ENCODE measurements around the gene TNRC18. TPM values are rescaled to one million over a fixed set of nuclear protein-coding genes. Genes with fewer than 3 reads are reported as not detected.
"Not testable (repeated sequence)": the region's sequence is repeated elsewhere in the genome, so short reads cannot be mapped to it uniquely, and the experiment has no call there.

Gene TNRC18
- total RNA-seq, 2 donors from 2014 or later = 46.9 to 47.7 TPM

DNA sequence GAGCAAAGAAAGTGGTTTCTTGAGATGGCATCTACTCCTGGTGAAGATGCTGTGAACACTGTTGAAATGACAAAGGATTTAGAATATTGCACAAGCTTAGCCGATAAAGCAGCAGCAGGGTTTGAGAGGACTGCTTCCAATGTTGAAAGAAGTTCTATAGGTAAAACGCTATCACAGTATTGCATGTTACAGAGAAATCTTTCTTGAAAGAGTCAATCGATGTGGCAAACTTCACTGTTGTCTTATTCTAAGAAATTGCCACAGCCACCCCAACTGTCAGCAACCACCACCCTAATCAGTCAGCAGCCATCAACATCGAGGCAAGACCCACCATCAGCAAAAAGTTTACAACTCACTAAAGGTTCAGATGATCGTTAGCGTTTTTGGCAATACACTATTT lies 81.0 kb downstream of the TNRC18 start:
- Mint-ChIP-seq H3K9me3 (peaks cover 11 to 13% of the 10 kb centered on the region in 2 donors), H3K27ac (no peak overlapping the region), H3K36me3 (peaks cover 58 to 72% of the 10 kb centered on the region in 2 donors)
- ATAC-seq (no peak), DNase-seq (ENCODE audit: low spot score in 2 of 2) (no peak)

DNA sequence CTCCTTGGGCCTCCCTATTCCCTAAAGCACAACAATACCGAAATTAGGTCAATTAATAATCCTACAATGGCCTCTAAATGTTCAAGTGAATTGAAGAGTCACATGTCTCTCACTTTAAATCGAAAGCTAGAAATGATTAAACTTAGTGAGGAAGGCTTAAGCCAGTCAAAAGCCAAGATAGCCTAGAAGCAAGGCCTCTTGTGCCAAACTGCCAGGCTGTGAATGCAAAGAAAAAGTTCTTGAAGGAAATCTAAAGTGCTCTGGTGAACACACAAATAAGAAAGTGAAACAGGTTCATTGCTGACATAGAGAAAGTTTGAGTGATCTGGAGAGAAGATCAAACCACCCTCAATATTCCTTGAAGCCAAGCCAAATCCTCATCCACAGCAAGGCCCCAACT lies 83.7 kb downstream of the TNRC18 start:
- Mint-ChIP-seq H3K9me3 (peaks cover 17 to 22% of the 10 kb centered on the region in 2 donors), H3K36me3 (peaks cover 68 to 87% of the 10 kb centered on the region in 2 donors), H3K27ac (no peak overlapping the region)
- DNase-seq (ENCODE audit: low spot score in 2 of 2) = no peak
- no peak for ATAC-seq

DNA sequence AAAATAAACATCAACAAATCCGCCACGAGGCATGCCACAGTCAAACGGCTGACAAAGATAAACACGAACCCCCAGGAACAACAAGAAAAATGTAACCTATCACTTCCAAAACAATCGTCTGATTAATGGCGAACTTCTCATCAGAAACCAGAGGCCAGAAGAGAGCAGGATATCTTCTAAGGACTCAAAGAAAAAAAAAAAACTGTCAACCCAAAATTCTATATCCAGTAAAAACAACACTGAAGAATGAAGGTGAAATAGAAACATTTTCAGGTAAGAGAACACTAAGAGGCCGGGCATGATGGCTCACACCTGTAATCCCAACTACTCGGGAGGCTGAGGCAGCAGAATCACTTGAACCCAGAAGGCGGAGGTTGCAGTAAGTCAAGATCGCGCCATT lies 86.6 kb downstream of the TNRC18 start:
- H3K9me3 Mint-ChIP-seq = peaks cover 9 to 12% of the 10 kb centered on the region in 2 donors
- no peak for DNase-seq (ENCODE audit: low spot score in 2 of 2)
- no peak for ATAC-seq
- H3K36me3 Mint-ChIP-seq = peaks cover 50 to 68% of the 10 kb centered on the region in 2 donors
- no peak overlapping the region for H3K27ac Mint-ChIP-seq

DNA sequence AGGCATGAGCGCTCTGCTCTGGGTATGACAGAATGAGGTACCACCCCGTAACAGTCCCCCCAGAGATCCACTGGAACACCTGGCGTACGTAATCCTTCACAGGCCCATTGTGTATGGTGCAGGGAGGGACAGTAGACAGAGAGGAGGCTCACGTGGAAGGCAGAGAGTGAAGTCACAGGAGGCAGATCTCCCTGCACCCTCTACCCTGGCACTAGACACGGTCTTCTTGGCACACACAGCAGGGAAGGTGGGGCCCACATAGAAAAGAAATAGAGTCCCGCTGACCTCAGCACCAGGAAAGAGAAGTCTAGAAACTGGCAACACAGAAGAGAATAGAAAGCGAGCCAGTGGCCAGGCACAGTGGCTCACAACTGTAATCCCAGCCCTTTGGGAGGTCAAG lies 89.0 kb downstream of the TNRC18 start:
- Mint-ChIP-seq H3K9me3 (peaks cover 9 to 12% of the 10 kb centered on the region in 2 donors), H3K27ac (no peak overlapping the region), H3K36me3 (peaks cover 34 to 54% of the 10 kb centered on the region in 2 donors)
- ATAC-seq (no peak), DNase-seq (ENCODE audit: low spot score in 2 of 2) (no peak)

DNA sequence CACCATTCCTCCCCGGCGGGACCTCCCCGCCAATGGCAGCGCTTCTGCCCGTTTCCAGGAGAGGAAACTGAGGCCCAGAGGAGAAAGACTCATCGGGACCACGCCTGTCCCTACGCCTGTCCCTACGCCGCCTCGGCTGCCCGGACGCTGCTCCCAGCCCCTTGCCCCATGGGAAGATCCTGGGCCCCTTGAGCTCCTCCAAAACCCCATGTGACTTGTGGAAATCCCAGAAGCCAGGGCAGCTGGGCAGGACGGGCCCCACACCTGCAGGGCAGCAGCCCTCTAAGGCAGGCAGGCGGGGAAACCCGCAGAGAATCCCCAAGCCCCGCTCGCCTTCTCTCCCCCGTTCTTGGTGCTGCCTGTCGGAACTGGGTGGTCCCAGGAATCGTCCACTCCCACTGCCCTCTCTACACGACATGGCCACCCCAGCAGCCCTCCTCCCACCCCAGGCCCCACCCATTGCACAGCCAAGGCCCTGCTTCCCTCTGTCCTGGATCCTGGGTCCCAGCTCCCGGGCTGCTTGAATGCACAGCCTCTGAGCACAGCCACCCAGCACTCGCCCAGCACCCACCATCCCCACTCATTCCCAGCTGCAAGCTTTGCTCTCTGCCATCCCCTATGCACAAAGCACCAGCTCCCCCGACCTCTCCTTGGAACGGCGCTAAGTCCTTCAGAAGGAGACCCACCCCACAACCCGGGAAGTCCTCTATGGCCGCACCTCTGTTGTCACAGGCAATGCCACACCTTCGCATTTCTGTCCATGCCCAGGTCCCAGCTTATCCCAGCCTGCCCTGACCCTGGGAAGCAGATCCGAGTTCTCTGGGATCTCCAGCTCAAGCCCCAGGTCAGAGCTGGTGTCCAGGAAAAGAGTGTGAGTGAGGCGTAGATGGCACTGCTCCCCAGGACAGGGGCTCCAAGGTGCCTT lies 90.3 kb downstream of the TNRC18 start:
- H3K9me3 Mint-ChIP-seq = peaks cover 9 to 12% of the 10 kb centered on the region in 2 donors
- no peak for ATAC-seq

DNA sequence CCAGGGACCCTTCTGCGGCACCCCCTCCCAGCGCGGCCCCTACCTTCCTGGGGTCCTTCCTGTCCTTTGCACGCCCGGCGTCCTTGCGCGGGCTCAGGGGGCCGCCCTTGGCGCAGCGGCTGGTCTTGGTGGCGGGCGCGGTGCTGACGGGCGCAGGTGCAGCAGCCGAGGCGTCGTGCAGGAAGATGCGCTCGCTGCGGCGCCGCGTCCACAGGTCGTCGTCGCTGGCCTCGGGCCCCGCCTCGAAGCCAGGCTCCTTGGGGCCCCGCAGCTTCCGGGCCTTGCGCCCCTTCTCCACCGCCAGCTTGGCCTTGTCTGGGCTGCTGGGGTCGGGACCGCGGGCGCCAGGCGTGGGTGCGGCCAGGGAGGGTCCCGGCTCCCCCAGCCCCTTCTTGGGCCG lies 91.1 kb downstream of the TNRC18 start:
- H3K36me3 Mint-ChIP-seq = peaks cover 25 to 37% of the 10 kb centered on the region in 2 donors
- no peak overlapping the region for H3K27ac Mint-ChIP-seq
- no peak for ATAC-seq
- H3K9me3 Mint-ChIP-seq = peaks cover 6 to 12% of the 10 kb centered on the region in 2 donors
- DNase-seq (ENCODE audit: low spot score in 2 of 2) = no peak

More for the DNA sequence above, 90.3 kb downstream of the TNRC18 start:
- Mint-ChIP-seq H3K27ac (no peak overlapping the region), H3K36me3 (peaks cover 29 to 45% of the 10 kb centered on the region in 2 donors)
- DNase-seq (ENCODE audit: low spot score in 2 of 2) = no peak

DNA sequence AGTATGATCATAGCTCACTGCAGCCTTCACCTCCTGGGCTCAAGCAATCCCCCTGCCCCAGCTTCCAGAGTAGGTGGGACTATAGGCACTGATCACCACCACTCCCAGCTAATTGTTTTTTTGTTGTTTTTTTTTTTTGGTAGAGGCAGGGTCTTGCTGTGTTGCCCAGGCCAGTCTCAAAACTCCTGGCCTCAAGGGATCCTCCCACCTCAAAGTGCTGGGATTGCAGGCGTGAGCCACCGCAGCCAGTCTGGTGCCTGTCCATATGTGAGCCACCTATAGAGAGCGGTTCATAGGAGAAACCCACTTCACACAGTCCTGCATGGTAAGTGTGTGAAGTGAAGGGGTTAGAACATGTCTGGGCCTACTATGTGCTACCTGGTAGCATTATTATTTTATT lies 93.3 kb downstream of the TNRC18 start:
- no peak for ATAC-seq
- Mint-ChIP-seq H3K9me3 (peaks cover 0 to 3% of the 10 kb centered on the region in 2 donors), H3K36me3 (peaks cover 6 to 14% of the 10 kb centered on the region in 2 donors), H3K27ac (no peak overlapping the region)
- no peak for DNase-seq (ENCODE audit: low spot score in 2 of 2)

DNA sequence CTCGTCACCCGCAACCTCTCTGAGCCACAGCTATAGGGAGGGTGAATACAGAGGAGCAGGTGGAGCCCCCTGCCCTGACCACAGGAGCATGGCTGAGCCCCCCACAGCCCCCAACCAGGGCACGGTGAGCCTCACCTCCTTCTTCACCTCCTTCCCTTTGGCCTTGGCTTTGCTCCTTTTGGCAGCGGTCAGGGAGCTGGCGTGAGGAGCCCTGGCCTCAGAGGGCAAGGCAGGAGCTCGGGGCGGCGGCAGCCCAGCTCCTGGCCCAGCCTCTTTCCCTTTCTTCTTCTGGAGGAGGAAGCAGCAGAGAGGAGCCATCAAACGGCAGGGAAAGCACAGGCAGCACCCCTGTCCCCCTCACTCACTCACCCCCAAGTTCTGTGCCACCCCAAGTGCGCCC lies 98.7 kb downstream of the TNRC18 start:
- peaks cover 0 to 1% of the 10 kb centered on the region in 2 donors for H3K9me3 Mint-ChIP-seq
- no peak overlapping the region for H3K27ac Mint-ChIP-seq
- DNase-seq (ENCODE audit: low spot score in 2 of 2) (no peak), ATAC-seq (no peak)
- H3K36me3 Mint-ChIP-seq = peaks cover 12 to 17% of the 10 kb centered on the region in 2 donors

DNA sequence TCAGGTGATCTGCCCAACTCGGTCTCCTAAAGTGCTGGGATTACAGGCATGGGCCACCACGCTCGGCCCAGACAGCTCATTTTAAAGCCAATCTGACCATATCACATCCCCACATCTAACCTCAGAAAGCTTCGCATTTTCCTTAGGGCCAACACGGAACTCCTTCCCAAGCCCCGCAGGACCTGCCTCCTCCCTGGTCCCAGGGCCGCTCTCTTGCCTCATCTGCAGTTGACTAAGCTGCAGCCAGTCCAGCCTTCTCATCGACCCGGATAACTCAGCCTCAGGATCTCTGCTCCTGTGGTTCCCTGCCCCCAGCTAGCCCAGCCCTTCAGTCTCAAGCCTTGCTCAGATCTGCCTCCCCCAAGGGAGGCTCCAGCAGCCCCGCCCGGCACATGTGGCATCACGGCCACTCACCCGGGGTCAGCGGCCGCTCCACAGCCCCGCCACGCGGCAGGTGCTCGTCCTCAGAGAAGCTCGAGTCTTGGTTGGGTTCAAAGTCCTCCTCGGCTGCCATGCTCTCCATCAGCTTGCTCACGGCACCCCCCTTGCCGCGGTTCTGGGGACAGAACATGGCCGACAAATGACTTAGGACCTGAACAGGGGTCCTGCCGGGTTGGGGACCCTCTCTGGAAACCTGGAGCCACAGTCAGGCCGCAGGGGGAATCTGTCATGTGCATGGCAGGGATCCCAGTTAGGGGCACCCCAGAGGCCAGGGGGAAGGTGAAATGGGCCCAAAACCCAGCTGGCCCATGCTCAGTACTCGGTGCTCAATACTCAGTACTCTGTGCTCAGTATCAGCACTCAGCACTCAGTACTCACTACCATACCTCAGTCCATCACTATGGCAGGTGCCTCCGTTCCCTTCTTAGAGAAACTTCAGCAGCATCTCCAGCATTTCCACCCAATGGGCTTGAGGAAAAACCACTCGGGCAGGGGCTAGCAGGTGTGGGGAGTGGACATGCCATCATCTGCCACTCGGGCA lies 99.5 kb downstream of the TNRC18 start:
- not testable (repeated sequence) for ATAC-seq; H3K27ac Mint-ChIP-seq; DNase-seq (ENCODE audit: low spot score in 2 of 2); H3K9me3 Mint-ChIP-seq
- peaks cover 20 to 25% of the 10 kb centered on the region in 2 donors for H3K36me3 Mint-ChIP-seq

DNA sequence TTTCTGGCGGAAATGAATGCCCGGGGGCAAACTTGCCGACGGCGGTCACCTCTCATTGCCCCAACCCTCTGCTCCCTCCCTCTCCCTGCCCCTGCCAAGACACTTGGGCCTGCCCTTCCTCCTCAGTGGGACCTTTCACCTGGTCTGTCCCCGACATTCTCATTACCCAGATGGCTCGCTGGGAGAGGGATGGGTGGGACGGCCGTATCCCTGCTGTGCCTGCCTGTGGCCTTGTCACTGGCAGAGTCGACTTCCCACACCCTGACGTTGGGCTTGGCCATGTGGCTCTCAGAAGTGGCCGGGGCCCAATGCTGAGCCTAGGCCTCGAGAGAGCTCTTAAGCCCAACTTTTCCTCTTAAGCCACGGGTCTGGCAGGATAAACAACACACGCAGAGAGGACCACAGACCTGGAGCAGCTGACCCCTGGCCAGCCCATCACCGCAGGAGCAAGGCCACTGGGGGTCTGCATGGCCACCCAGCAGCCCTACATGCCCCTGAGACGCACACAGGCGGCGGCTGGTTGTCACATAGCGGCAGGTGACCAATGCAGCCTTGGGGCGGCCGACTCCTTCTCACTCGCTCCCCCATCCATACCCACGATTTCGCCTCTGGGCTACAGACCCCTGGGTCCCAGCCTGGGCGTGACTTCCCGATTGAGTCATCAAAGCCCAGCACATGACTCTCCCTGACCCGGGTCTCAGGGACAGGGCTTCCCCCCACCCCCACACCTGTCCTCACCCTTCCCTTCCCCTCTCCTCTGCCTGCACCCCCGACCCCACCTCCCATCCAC lies 100.8 kb downstream of the TNRC18 start:
- Mint-ChIP-seq H3K9me3 (peaks cover 10 to 16% of the 10 kb centered on the region in 2 donors), H3K27ac (no peak overlapping the region), H3K36me3 (peaks cover 33 to 38% of the 10 kb centered on the region in 2 donors)
- ATAC-seq (no peak), DNase-seq (ENCODE audit: low spot score in 2 of 2) (no peak)

DNA sequence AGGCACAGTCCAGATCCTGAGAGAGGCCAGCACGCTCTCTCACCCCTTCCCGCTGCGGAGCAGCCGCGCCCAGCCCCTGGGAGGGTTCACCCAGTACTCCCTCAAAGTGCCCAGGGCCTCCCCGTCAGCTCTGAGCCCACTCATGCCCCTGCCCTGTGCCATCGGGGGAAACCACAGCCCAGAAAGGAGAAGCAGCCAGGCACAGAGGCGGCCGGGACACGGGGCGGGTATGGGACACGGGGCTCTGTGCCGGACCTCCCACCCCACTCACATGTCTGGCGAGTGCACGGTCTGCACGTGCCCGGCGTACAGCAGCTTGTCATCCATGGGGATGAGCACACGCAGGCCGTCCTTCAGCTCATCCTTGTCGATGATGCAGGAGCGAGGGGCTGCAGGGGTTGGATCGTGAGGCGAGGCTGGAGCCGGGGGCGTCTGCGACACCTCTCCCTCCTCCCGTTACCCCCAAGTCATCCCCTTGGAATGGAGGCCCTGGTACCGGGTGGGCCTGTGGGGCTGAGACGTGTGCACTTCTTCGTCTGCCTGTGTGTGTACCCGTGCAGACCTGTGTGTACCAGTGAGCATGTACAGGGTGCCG lies 102.7 kb downstream of the TNRC18 start:
- ATAC-seq (no peak), DNase-seq (ENCODE audit: low spot score in 2 of 2) (no peak)
- H3K9me3 Mint-ChIP-seq = peaks cover 10 to 16% of the 10 kb centered on the region in 2 donors
- no peak overlapping the region for H3K27ac Mint-ChIP-seq
- H3K36me3 Mint-ChIP-seq = peaks cover 38 to 41% of the 10 kb centered on the region in 2 donors

DNA sequence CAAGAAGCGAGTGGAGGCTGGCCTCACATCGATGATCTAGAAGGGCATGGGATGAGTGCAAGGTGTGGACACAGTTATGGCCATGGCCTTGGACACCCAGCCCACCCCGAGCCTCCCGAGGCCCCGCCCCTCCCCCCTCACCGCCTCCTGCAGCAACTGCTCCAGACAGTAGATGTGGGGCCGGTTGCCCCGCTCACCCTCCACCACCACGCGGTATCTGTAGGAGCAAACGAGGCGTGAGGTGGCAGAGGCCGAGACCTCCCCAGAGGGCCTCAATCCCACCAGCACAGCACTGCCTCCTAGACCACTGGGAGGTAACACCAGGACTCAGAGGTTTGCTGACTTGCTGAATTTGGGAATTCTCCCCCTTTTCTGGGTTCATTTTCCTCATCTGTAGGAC lies 103.2 kb downstream of the TNRC18 start:
- ATAC-seq = no peak
- Mint-ChIP-seq H3K27ac (no peak overlapping the region), H3K36me3 (peaks cover 38 to 46% of the 10 kb centered on the region in 2 donors), H3K9me3 (peaks cover 10 to 16% of the 10 kb centered on the region in 2 donors)
- DNase-seq (ENCODE audit: low spot score in 2 of 2) = no peak

DNA sequence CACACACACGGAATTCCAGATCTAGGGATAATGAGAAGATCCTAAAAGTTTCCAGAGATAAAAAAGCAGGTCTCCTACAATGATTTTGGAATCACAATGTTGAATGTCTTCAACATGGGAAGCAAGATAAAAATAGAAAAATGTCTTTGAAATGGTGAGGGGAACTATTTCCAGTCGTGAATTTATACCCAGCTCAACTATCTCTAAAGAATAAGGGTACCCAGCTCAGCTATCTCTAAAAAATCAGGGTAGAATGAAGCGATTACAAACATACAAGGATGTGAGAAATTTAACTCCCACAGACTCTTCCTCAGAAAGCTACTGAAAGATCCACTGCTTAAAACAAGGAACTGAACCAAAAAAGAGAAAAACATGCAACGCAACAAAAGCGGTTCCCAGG lies 105.0 kb downstream of the TNRC18 start:
- DNase-seq (ENCODE audit: low spot score in 2 of 2); ATAC-seq; H3K27ac Mint-ChIP-seq: not testable (repeated sequence)
- Mint-ChIP-seq H3K9me3 (peaks cover 10 to 16% of the 10 kb centered on the region in 2 donors), H3K36me3 (peaks cover 38 to 46% of the 10 kb centered on the region in 2 donors)

DNA sequence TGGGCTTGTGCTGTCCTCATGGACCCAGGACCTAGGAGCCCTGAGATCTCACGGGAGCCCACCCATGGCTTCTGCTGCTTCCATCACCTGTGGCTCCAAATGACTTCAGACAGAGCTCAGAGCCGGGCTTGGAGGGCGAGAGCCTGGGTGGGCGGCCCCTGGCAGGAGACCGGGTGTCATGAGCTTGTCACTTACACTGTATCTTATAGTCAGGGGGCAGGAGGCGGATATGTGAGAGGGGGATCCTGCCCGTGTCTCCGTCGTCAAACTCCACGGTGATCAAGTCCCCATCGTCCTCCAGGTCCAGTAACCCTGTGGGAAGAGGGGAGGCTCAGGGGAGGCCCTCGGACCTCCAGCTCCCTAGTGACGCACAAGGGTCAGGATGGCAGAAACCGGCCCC lies 107.9 kb downstream of the TNRC18 start:
- ATAC-seq (no peak), DNase-seq (ENCODE audit: low spot score in 2 of 2) (no peak)
- peaks cover 29 to 51% of the 10 kb centered on the region in 2 donors for H3K36me3 Mint-ChIP-seq
- H3K27ac Mint-ChIP-seq = no peak overlapping the region
- peaks cover 10 to 16% of the 10 kb centered on the region in 2 donors for H3K9me3 Mint-ChIP-seq

DNA sequence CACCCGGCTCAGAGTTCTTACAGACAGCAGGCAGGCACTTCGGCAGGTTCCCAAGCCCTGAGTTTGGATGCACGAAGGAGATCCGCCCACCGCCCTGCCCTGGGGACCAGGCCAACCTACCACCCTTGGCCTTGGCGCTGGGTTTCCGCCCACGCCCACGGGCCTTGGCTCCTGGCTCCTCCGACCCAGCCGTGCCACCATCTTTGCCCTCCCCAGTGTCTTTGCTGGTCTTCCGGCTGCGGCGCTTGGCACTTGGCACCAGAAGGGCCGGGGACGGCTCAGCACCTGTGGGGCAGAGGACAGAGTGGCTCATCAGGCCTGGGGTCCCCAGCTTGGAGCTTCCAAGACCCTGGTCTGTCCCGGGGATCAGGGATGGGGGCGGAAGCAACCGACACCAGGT lies 108.8 kb downstream of the TNRC18 start:
- no peak overlapping the region for H3K27ac Mint-ChIP-seq
- ATAC-seq = no peak

More for the DNA sequence above, 108.8 kb downstream of the TNRC18 start:
- H3K9me3 Mint-ChIP-seq = peaks cover 10 to 14% of the 10 kb centered on the region in 2 donors
- H3K36me3 Mint-ChIP-seq = peaks cover 25 to 44% of the 10 kb centered on the region in 2 donors
- no peak for DNase-seq (ENCODE audit: low spot score in 2 of 2)
